Neural progenitor cell (in vitro differentiated cells): ENCODE data around the gene SMCO2.

Experiments used
- EZH2 ChIP-seq: fragments of 200-600 bp; sonication (generic); IDR thresholded peaks from 2 replicates; pipeline ENCODE4 v1.6.1; 2017; ENCODE audit warnings: antibody characterized with exemption, mild to moderate bottlenecking, moderate library complexity
- EZH2phosphoT487 ChIP-seq: fragments of 200-600 bp; sonication (generic); IDR thresholded peaks from 2 replicates; pipeline ENCODE4 v1.6.1; 2017; ENCODE audit warnings: antibody characterized with exemption
- TF ChIP-seq, protein P1 (sequence below): fragments of 200-600 bp; sonication (generic); IDR thresholded peaks from 2 replicates; pipeline ENCODE4 v1.5.1; 2017; ENCODE audit warnings: antibody characterized with exemption, mild to moderate bottlenecking

GRCh38 chr12:27549801-27550652, 103.5 kb downstream of the SMCO2 start:
- TF ChIP-seq EZH2 (no peak), EZH2phosphoT487 (no peak)
- TF ChIP-seq, protein P1, sequence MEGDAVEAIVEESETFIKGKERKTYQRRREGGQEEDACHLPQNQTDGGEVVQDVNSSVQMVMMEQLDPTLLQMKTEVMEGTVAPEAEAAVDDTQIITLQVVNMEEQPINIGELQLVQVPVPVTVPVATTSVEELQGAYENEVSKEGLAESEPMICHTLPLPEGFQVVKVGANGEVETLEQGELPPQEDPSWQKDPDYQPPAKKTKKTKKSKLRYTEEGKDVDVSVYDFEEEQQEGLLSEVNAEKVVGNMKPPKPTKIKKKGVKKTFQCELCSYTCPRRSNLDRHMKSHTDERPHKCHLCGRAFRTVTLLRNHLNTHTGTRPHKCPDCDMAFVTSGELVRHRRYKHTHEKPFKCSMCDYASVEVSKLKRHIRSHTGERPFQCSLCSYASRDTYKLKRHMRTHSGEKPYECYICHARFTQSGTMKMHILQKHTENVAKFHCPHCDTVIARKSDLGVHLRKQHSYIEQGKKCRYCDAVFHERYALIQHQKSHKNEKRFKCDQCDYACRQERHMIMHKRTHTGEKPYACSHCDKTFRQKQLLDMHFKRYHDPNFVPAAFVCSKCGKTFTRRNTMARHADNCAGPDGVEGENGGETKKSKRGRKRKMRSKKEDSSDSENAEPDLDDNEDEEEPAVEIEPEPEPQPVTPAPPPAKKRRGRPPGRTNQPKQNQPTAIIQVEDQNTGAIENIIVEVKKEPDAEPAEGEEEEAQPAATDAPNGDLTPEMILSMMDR = no peak
